Stomach (tissue), 9 donors: Measurements from ENCODE around the gene RPIA. TPM values are rescaled to one million over a fixed set of nuclear protein-coding genes. Genes with fewer than 3 reads are reported as not detected.

Source experiments
- DNase-seq, 2 donors: peaks; one replicate each; pipeline versions ENCODE4 v3.0.0 to v3.0.0-alpha.2; 2013 to 2019
- H3K27ac ChIP-seq, 5 donors: fragments of 200-600 bp in 4 of 5; sonication (generic) in 4 of 5; one replicate each; pipeline ENCODE4 v1.5.1; 2013 to 2019; ENCODE audit warnings: mild to moderate bottlenecking in 1 of 5, moderate library complexity in 1 of 5
- H3K27me3 ChIP-seq, 3 donors: fragments of 200-600 bp; sonication (generic); one replicate each; pipeline ENCODE4 v1.5.1; 2017 to 2019; ENCODE audit warnings: mixed run types in 1 of 3
- H3K36me3 ChIP-seq, 4 donors: fragments of 200-600 bp; sonication (generic); 1 replicate in 3 of 4; 2 replicates in 1 of 4; pipeline ENCODE4 v1.5.1; 2016 to 2019
- H3K4me1 ChIP-seq, 4 donors: fragments of 200-600 bp; sonication (generic); one replicate each; pipeline ENCODE4 v1.5.1; 2016 to 2019
- H3K4me3 ChIP-seq, 4 donors: fragments of 200-600 bp; sonication (generic) in 3 of 4; one replicate each; pipeline ENCODE4 v1.5.1; 2016 to 2019; ENCODE audit warnings: mild to moderate bottlenecking in 1 of 4
- H3K9me3 ChIP-seq, 4 donors: fragments of 200-600 bp; sonication (generic); one replicate each; pipeline ENCODE4 v1.5.1; 2016 to 2019
- CTCF ChIP-seq, 7 experiments: fragments of 450-650 bp in 4 of 7; fragments of 200-600 bp in 3 of 7; sonication (generic) in 3 of 7; IDR thresholded peaks; one replicate each; pipeline ENCODE4 v1.5.1; 2016 to 2019; ENCODE audit warnings: antibody characterized with exemption in 7 of 7, control low read depth in 2 of 7, mild to moderate bottlenecking in 1 of 7
- EP300 ChIP-seq: sonication (generic); formaldehyde crosslinking; IDR thresholded peaks from one replicate; pipeline ENCODE4 v1.6.1; 2017; ENCODE audit warnings: antibody characterized with exemption
- POLR2A ChIP-seq, 4 donors: fragments of 450-650 bp; IDR thresholded peaks; one replicate each; pipeline ENCODE4 v1.6.1; 2016; ENCODE audit warnings: antibody characterized with exemption in 4 of 4, control low read depth in 2 of 4, mild to moderate bottlenecking in 1 of 4, moderate library complexity in 1 of 4
- POLR2AphosphoS5 ChIP-seq, 3 donors: sonication (generic); formaldehyde crosslinking; IDR thresholded peaks; one replicate each; pipeline ENCODE4 v1.6.1; 2016; ENCODE audit warnings: antibody characterized with exemption in 3 of 3
- WGBS, 5 donors: extraction: QIAGEN DNeasy Blood & Tissue Kit in 3 of 5; methylation state at CpG; one replicate each; pipeline versions ENCODE4 v1.1.5 to v1.1.7; 2013 to 2018; 5-methylcytosine and 5-hydroxymethylcytosine counted together
- intact Hi-C: fragments of 100-400 bp; cut with DNase I; formaldehyde crosslinking; loops from one replicate; pipeline ENCODE4 v1.15.1; 2023; ENCODE audit warnings: low total_unique reads
- polyA plus RNA-seq, 3 donors: library from polyadenylated mRNA; stranded (reverse); fragments of 200-250 nt; gene quantifications; one replicate each; pipeline ENCODE4 v1.2.3, GENCODE V29; 2013
- total RNA-seq, 5 donors: library from RNA; depleted of rRNA; stranded (reverse); fragments of >200 nt; gene quantifications; one replicate each; pipeline versions ENCODE4 v1.1.0 to v1.2.3, GENCODE V29; 2014 to 2016
- donor health status: healthy with polysubstance abuse.
- donor health status: Bipolar disorder and iron deficiency.
- donor health status: healthy.

The RPIA gene
- total and polyA plus RNA-seq, 8 donors, result 1.2 to 68.3 (median 15.8) TPM

- H3K27ac ChIP-seq, result no peak overlapping the region
Observed at GRCh38 chr2:88654714-88655113, 36.8 kb upstream of the RPIA start.

GRCh38 chr2:88656690-88657089 lies 34.8 kb upstream of the RPIA start:
- Histone ChIP-seq H3K27me3 (no peaks in the 10 kb centered on the region), H3K9me3 (no peaks in the 10 kb centered on the region), H3K4me3 (no peak overlapping the region), H3K36me3 (no peaks in the 10 kb centered on the region), H3K4me1 (peaks cover 6 to 27% (median 12%) of the 10 kb centered on the region in 4 donors), H3K27ac (no peak overlapping the region)
- intact Hi-C loops, result no loop called here
- no peak for TF ChIP-seq EP300
- no peak for TF ChIP-seq POLR2AphosphoS5 (IDR thresholded peaks at IDR 0.05)
- no peak for TF ChIP-seq POLR2A (IDR thresholded peaks at IDR 0.05)
- TF ChIP-seq CTCF (IDR thresholded peaks at IDR 0.05), result no peak
- 80 to 93% (median 89%) methylated on average over 2 to 3 of the region's 3 CpGs for WGBS, 5 donors
- no peak for DNase-seq

More at GRCh38 chr2:88654714-88655113, 36.8 kb upstream of the RPIA start:
- H3K4me1 ChIP-seq, result peaks cover 6 to 24% (median 11%) of the 10 kb centered on the region in 4 donors
- no peak for TF ChIP-seq CTCF (IDR thresholded peaks at IDR 0.05)
- no peak for TF ChIP-seq EP300
- no peak for TF ChIP-seq POLR2AphosphoS5 (IDR thresholded peaks at IDR 0.05)
- no peak for TF ChIP-seq POLR2A (IDR thresholded peaks at IDR 0.05)
- H3K9me3 ChIP-seq, result no peaks in the 10 kb centered on the region
- WGBS, 5 donors, result 65 to 88% (median 77%) methylated on average over 2 of the region's 2 CpGs
- no peaks in the 10 kb centered on the region for H3K36me3 ChIP-seq
- H3K4me3 ChIP-seq, result no peak overlapping the region
- intact Hi-C loops, result no loop called here
- no peak for DNase-seq
- H3K27me3 ChIP-seq, result no peaks in the 10 kb centered on the region

GRCh38 chr2:88657131-88657530 lies 34.3 kb upstream of the RPIA start:
- Histone ChIP-seq H3K36me3 (no peaks in the 10 kb centered on the region), H3K4me1 (peaks cover 6 to 27% (median 12%) of the 10 kb centered on the region in 4 donors), H3K27ac (no peak overlapping the region), H3K9me3 (no peaks in the 10 kb centered on the region), H3K27me3 (no peaks in the 10 kb centered on the region), H3K4me3 (no peak overlapping the region)
- intact Hi-C loops, result no loop called here
- TF ChIP-seq CTCF (IDR thresholded peaks at IDR 0.05) (no peak), POLR2A (IDR thresholded peaks at IDR 0.05) (no peak), EP300 (no peak), POLR2AphosphoS5 (IDR thresholded peaks at IDR 0.05) (peak in 1 of 3 donors; percentile 14)
- WGBS, 5 donors, result 71 to 87% (median 84%) methylated on average over 2 of the region's 2 CpGs
- peak in 1 of 2 donors; percentile 22 for DNase-seq

- DNase-seq, result no peak
- no peaks in the 10 kb centered on the region for H3K9me3 ChIP-seq
- H3K27me3 ChIP-seq, result no peaks in the 10 kb centered on the region
- TF ChIP-seq POLR2AphosphoS5 (IDR thresholded peaks at IDR 0.05), result no peak
- TF ChIP-seq POLR2A (IDR thresholded peaks at IDR 0.05), result no peak
- TF ChIP-seq EP300, result no peak
- TF ChIP-seq CTCF (IDR thresholded peaks at IDR 0.05), result no peak
- H3K27ac ChIP-seq, result peak overlapping the region in 2 of 5 donors; percentile 68 to 79
- intact Hi-C loops, result no loop called here
- WGBS, 5 donors, result 31 to 45% (median 35%) methylated on average over 3 of the region's 3 CpGs
- no peaks in the 10 kb centered on the region for H3K36me3 ChIP-seq
- H3K4me1 ChIP-seq, result peaks cover 6 to 27% (median 12%) of the 10 kb centered on the region in 4 donors
- no peak overlapping the region for H3K4me3 ChIP-seq
Observed at GRCh38 chr2:88658326-88658725, 33.1 kb upstream of the RPIA start.
